Pancreas (tissue), 10 donors: ENCODE results near the gene RNF121. TPM values are rescaled to one million over a fixed set of nuclear protein-coding genes. Genes with fewer than 3 reads are reported as not detected.

ENCODE experiments used
- ATAC-seq, 4 donors: fragments of 200-7000 bp; cut with Tn5 transposase; one replicate each; pipeline versions ENCODE4 v1.8.0 to v1.9.1; 2020; ENCODE audit warnings: mild to moderate bottlenecking in 4 of 4, moderate library complexity in 4 of 4
- DNase-seq, 6 donors: peaks; one replicate each; pipeline ENCODE4 v3.0.0-alpha.2; 2020
- FAIRE-seq: peaks from 2 replicates; lab custom pipeline; 2012; peaks lifted over from hg19 to GRCh38; lab: Jason Lieb, UNC
- H3K27ac ChIP-seq, 4 donors: fragments of 200-600 bp; sonication (generic); 1 replicate in 3 of 4; 2 replicates in 1 of 4; pipeline versions ENCODE4 v1.5.0 to v1.8.0; 2020
- H3K27me3 ChIP-seq, 4 donors: fragments of 200-600 bp; one replicate each; pipeline ENCODE4 v1.8.0; 2021
- H3K36me3 ChIP-seq, 3 donors: fragments of 200-600 bp; sonication (generic) in 1 of 3; one replicate each; pipeline versions ENCODE4 v1.5.0 to v1.8.0; 2020 to 2021
- H3K4me1 ChIP-seq, 3 donors: fragments of 200-600 bp; one replicate each; pipeline ENCODE4 v1.8.0; 2021
- H3K4me3 ChIP-seq, 4 donors: fragments of 200-600 bp; sonication (generic) in 2 of 4; one replicate each; pipeline versions ENCODE4 v1.5.0 to v1.8.0; 2020 to 2021
- H3K9me3 ChIP-seq, 4 donors: fragments of 200-600 bp; one replicate each; pipeline ENCODE4 v1.8.0; 2021
- WGBS, 2 donors: extraction: QIAGEN DNeasy Blood & Tissue Kit; methylation state at CpG; one replicate each; pipeline ENCODE4 v1.1.7; 2013; 5-methylcytosine and 5-hydroxymethylcytosine counted together
- intact Hi-C, 3 donors: fragments of 100-400 bp; cut with DNase I; formaldehyde crosslinking; loops; one replicate each; pipeline versions ENCODE4 v1.11.1 to v1.14.2; 2022
- polyA plus RNA-seq, 2 donors: library from polyadenylated mRNA; stranded (reverse); fragments of 200-250 nt; gene quantifications; one replicate each; pipeline ENCODE4 v1.2.3, GENCODE V29; 2013
- total RNA-seq, 6 donors: library from RNA; stranded (reverse); fragmentation: NEBNext Ultra II Directional in 4 of 6; extraction: Animal tissue kit (Norgen Biotek cat#: 25700) in 4 of 6; gene quantifications; one replicate each; pipeline versions ENCODE4 v1.2.1 to v1.2.4, GENCODE V29; 2021 to 2023
- TF ChIP-seq, protein P1 (sequence below), 4 donors: fragments of 200-600 bp; sonication (generic) in 3 of 4; IDR thresholded peaks; one replicate each; pipeline versions ENCODE4 v1.5.0 to v1.8.0; 2021; ENCODE audit warnings: antibody characterized with exemption in 4 of 4
- donor health status: healthy with polysubstance abuse.
- donor health status: DM: no; HTN: no; CAD: no; lungs with moderate emphysema.
- donor health status: DM: no; HTN: no; CAD: no.
- donor health status: control.
- donor health status: control.
- donor health status: Bipolar disorder and iron deficiency.
- donor health status: DM: yes; HTN: yes; CAD: no.
- donor health status: DM: no; HTN: no; CAD: no.
- donor health status: DM: no; HTN: no; CAD: no.
- donor health status: DM: yes; HTN: yes; CAD: no.

Gene RNF121
- total and polyA plus RNA-seq, 8 donors, result 10.9 to 20.7 (median 13.8) TPM

DNA sequence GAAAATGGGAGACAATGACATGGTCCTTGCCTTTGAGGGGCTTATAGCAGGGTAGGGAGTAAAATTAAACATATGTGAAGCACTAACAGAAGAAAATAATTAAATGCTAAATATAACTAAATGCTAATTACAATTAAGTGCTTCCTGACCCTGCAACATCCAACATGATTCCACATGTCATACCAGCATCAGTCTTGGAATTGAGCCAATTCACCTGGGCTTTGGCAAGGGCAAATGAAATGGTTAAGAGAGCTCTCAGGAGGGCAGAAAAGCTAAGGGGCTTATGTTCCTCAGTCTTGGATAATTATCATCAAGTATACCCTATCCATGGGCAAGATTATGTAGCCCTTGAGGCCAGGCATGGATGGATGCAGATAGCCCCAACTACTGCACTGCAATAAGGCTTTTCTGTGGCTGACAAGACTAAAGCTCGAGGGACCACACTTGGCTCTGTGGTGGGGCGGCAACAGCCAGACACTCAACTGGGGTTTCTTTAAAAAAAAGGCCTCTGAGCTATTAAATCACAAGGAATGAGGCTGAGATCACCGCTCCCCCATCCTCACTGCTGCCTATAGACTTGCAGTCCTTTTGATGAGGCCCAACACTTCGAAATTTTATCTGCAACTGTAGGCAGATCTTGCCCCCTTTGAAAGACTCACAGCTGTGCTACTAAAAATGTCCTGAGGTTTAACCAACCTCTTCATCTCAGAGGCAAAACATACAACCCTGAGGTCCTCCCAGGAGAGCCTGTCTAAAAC lies 108.9 kb downstream of the RNF121 start:
- TF ChIP-seq, protein P1, sequence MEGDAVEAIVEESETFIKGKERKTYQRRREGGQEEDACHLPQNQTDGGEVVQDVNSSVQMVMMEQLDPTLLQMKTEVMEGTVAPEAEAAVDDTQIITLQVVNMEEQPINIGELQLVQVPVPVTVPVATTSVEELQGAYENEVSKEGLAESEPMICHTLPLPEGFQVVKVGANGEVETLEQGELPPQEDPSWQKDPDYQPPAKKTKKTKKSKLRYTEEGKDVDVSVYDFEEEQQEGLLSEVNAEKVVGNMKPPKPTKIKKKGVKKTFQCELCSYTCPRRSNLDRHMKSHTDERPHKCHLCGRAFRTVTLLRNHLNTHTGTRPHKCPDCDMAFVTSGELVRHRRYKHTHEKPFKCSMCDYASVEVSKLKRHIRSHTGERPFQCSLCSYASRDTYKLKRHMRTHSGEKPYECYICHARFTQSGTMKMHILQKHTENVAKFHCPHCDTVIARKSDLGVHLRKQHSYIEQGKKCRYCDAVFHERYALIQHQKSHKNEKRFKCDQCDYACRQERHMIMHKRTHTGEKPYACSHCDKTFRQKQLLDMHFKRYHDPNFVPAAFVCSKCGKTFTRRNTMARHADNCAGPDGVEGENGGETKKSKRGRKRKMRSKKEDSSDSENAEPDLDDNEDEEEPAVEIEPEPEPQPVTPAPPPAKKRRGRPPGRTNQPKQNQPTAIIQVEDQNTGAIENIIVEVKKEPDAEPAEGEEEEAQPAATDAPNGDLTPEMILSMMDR (IDR thresholded peaks at IDR 0.05), result no peak
- intact Hi-C loops, result loop anchor here in 1 of 3 donors (5.0 kb wide), 1 partner anchor 50 kb away; no protein-coding TSS in a partner anchor
- 49 to 53% methylated on average over 4 of the region's 4 CpGs for WGBS, 2 donors
- peaks cover 4 to 20% (median 7%) of the 10 kb centered on the region in 3 donors for H3K36me3 ChIP-seq
- no peaks in the 10 kb centered on the region for H3K9me3 ChIP-seq
- DNase-seq (no peak), FAIRE-seq (no peak), ATAC-seq (no peak)
- no peaks in the 10 kb centered on the region for H3K27me3 ChIP-seq
- peak overlapping the region in 2 of 4 donors; percentile 4 to 53 for H3K4me3 ChIP-seq
- H3K4me1 ChIP-seq, result peaks cover 29 to 38% (median 33%) of the 10 kb centered on the region in 3 donors
- peak overlapping the region in 3 of 4 donors; percentile 55 to 98 (median 98) for H3K27ac ChIP-seq

DNA sequence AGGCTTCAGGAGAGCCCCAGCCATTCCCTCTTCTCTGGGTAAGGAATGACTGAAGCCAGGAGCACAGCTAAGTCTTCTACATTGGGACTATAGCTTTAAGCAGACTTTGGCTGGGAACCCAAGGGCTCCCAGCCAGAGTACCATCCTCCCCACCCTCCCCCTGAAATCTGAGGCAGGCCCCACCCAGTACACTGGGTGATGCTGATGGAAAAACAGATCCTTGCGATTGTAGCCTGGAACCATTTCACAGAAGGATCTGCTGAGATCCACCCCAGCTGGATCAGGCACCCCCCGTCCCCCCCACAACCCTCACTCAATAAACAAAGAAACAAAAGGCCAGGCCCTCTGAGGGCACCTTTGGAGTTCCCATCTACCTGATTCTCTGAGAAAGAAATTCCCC lies 109.6 kb downstream of the RNF121 start:
- H3K4me1 ChIP-seq, result peaks cover 34 to 39% (median 37%) of the 10 kb centered on the region in 3 donors
- DNase-seq (peak in 1 of 6 donors; percentile 27), ATAC-seq (no peak), FAIRE-seq (no peak)
- peaks cover 4 to 13% (median 7%) of the 10 kb centered on the region in 3 donors for H3K36me3 ChIP-seq
- TF ChIP-seq, protein P1 (IDR thresholded peaks at IDR 0.05), result no peak
- no peaks in the 10 kb centered on the region for H3K9me3 ChIP-seq
- intact Hi-C loops, result loop anchor here in 1 of 3 donors (5.0 kb wide), 1 partner anchor 49 kb away; no protein-coding TSS in a partner anchor
- H3K4me3 ChIP-seq, result peak overlapping the region in 3 of 4 donors; percentile 28 to 55 (median 53)
- 4% methylated on average over 2 of the region's 2 CpGs for WGBS, 2 donors
- no peaks in the 10 kb centered on the region for H3K27me3 ChIP-seq
- H3K27ac ChIP-seq, result peak overlapping the region; percentile 39 to 98 (median 76)

DNA sequence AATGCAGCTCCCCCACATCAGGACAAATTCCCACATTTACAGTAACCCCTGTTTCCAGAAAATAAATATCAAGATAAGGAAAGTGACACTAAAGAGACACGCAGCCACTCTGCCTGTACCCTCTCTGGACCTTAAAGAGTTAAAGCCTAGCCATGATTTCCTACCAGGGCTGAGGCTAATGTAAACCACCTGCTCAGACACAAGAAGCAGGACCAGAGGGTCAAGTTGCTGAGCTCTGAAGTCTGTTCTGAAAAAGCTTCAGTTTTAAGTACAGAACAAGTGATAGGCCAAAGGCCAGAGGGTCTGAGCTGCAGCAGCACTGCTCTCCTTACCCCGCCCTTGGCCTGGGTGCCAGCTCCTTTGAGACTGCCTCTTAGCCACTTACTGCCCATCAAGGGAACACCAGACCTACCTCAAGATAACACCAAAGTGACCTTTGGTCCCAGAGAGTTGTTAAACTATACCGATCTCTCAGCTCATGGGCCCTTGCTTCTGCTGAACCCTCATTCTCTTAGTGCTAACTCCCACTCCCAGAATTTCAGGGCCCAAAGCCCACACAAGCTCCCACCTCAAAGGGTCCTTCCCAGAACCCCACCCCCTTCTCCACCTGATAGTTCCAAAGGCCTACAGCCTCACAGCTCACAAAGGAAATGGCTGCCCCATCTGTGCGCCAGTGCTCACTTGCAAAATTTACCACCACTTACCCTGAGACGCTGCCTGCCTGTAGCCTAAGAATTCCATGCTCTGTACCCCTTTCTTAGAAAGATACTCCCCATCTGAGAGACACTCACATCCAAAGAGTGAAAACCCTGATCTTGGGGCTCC lies 110.4 kb downstream of the RNF121 start:
- peak overlapping the region; percentile 15 to 55 (median 40) for H3K4me3 ChIP-seq
- H3K27ac ChIP-seq, result peak overlapping the region; percentile 39 to 98 (median 76)
- TF ChIP-seq, protein P1 (IDR thresholded peaks at IDR 0.05), result no peak
- no peaks in the 10 kb centered on the region for H3K9me3 ChIP-seq
- no peak for FAIRE-seq
- H3K4me1 ChIP-seq, result peaks cover 34 to 39% (median 37%) of the 10 kb centered on the region in 3 donors
- peak in 5 of 6 donors; percentile 57 to 72 (median 63) for DNase-seq
- WGBS, 2 donors, result 7 to 10% methylated on average over 5 of the region's 5 CpGs
- intact Hi-C loops, result loop anchor here in 1 of 3 donors (5.0 kb wide), 1 partner anchor 48 kb away; no protein-coding TSS in a partner anchor
- peak; percentile 6 to 46 (median 28) for ATAC-seq
- no peaks in the 10 kb centered on the region for H3K27me3 ChIP-seq
- peaks cover 4 to 7% (median 6%) of the 10 kb centered on the region in 3 donors for H3K36me3 ChIP-seq

DNA sequence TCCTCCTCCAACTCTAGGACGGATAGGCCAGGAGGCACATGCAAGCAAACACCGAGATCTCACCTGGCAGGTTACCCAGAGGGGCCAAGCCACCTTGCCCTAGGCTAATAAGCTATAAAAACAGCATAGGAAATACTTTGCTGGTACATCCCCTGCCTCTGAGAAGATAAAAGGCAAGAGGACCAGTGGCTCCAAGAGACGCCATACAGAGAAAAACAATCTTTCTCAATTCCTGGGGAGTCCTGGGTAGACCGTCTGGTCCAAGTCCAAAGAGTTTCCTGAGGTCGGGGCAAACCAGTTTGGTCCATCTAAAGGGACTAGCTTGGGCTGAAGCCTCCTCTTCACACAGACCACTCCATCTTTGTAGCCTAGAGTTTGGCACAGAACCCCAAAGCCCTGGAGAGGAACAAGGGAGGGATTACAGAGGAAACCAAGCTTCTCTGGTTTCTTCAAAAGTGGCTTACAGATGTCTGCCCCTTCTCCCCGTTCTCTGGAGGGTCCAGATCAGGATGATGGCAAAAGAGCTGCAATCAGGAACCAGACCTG lies 111.1 kb downstream of the RNF121 start:
- TF ChIP-seq, protein P1 (IDR thresholded peaks at IDR 0.05), result no peak
- H3K4me3 ChIP-seq, result peak overlapping the region; percentile 15 to 55 (median 40)
- H3K4me1 ChIP-seq, result peaks cover 34 to 39% (median 37%) of the 10 kb centered on the region in 3 donors
- WGBS, 2 donors, result 3 to 5% methylated on average over 6 of the region's 6 CpGs
- H3K27ac ChIP-seq, result peak overlapping the region in 3 of 4 donors; percentile 55 to 98 (median 98)
- no peaks in the 10 kb centered on the region for H3K27me3 ChIP-seq
- FAIRE-seq (no peak), ATAC-seq (peak in 3 of 4 donors; percentile 8 to 15 (median 15)), DNase-seq (peak in 3 of 6 donors; percentile 32 to 60 (median 53))
- intact Hi-C loops, result loop anchor here in 1 of 3 donors (5.0 kb wide), 1 partner anchor 47 kb away; no protein-coding TSS in a partner anchor
- peaks cover 0 to 4% (median 0%) of the 10 kb centered on the region in 3 donors for H3K36me3 ChIP-seq
- H3K9me3 ChIP-seq, result no peaks in the 10 kb centered on the region
